MM.1S (cell line): ENCODE measurements around the gene GPRIN1.

ENCODE experiments used
- CTCF ChIP-seq: fragments of 300-600 bp; sonication (generic); IDR thresholded peaks from 2 replicates; pipeline ENCODE4 v1.5.1; 2016; ENCODE audit warnings: antibody characterized with exemption, low read length, mixed read lengths
- EZH2 ChIP-seq: fragments of 300-600 bp; sonication (generic); optimal IDR thresholded peaks from 2 replicates; pipeline ENCODE3; 2017; ENCODE audit warnings: low read depth, mild to moderate bottlenecking, antibody characterized with exemption, low read length, mixed read lengths

GRCh38 chr5:176656467-176656990, 46.6 kb upstream of the GPRIN1 start:
- no peak for TF ChIP-seq CTCF
- no peak for TF ChIP-seq EZH2
